A549 (cell line): Measurements from ENCODE around the gene GSE1.

Experiments
- CEBPB ChIP-seq, 2 experiments: fragments of >200 bp in 1 of 2; sonication (Bioruptor Twin) in 1 of 2; formaldehyde crosslinking in 1 of 2; IDR thresholded peaks; 2 replicates each; pipeline ENCODE4 v1.6.1; 2012 to 2016
- CTCF ChIP-seq: fragments of >200 bp; sonication (Bioruptor Twin); formaldehyde crosslinking; IDR thresholded peaks from 3 replicates; pipeline ENCODE4 v1.5.1; 2016
- PBX3 ChIP-seq: IDR thresholded peaks from 2 replicates; pipeline ENCODE4 v1.6.1; 2012
- RCOR1 ChIP-seq: fragments of 150-350 bp; IDR thresholded peaks from 2 replicates; pipeline ENCODE4 v1.6.1; 2014; ENCODE audit warnings: antibody characterized with exemption, low read length, low read depth

- TF ChIP-seq RCOR1 (no peak), CEBPB (IDR thresholded peaks at IDR 0.05) (no peak), PBX3 (no peak), CTCF (no peak)
Observed at GRCh38 chr16:85608887-85609286, 4.2 kb upstream of the GSE1 start.
